Caco-2 (cell line): ENCODE data around the gene PPIA. TPM values are rescaled to one million over a fixed set of nuclear protein-coding genes. Genes with fewer than 3 reads are reported as not detected.
"Not testable (repeated sequence)": the region's sequence is repeated elsewhere in the genome, so short reads cannot be mapped to it uniquely, and the experiment has no call there.

Experiments used
- BruUV-seq: library from RNA; stranded (reverse); fragments of 400-500 nt; replicated peaks from 2 replicates; lab custom pipeline; 2021; lab: Mats Ljungman, UMichigan
- CTCF ChIA-PET: fragments of 300-600 bp; sonication (Branson Sonifier 250); formaldehyde crosslinking; loops from one replicate; lab custom pipeline; 2022; ENCODE audit warnings: antibody characterized with exemption; lab: Charles Lee
- POLR2A ChIA-PET: fragments of 300-600 bp; sonication (Branson Sonifier 250); formaldehyde crosslinking; loops from one replicate; lab custom pipeline; 2022; ENCODE audit warnings: antibody characterized with exemption; lab: Charles Lee
- DNase-seq, 2 experiments: peaks; one replicate each; pipeline versions ENCODE4 v3.0.0 to v3.0.0-alpha.2; 2020 to 2022
- H3K27me3 ChIP-seq: replicated peaks from 2 replicates; pipeline ENCODE4 v1.6.0; 2011; ENCODE audit warnings: low read length; ENCODE audit not compliant: control insufficient read depth, insufficient read depth
- H3K36me3 ChIP-seq: 2 replicates; pipeline ENCODE4 v1.5.1; 2011; ENCODE audit warnings: low read length; ENCODE audit not compliant: control insufficient read depth, insufficient read depth
- H3K4me1 ChIP-seq: fragments of 250-450 bp; sonication (Bioruptor Pico); 2 replicates; pipeline ENCODE4 v1.5.1; 2020; ENCODE audit warnings: mild to moderate bottlenecking
- H3K4me3 ChIP-seq: 2 replicates; pipeline ENCODE4 v1.5.1; 2011; ENCODE audit warnings: low read depth, mild to moderate bottlenecking, control low read depth, low read length
- H3K9me3 ChIP-seq: fragments of 250-450 bp; sonication (Bioruptor Pico); 2 replicates; pipeline ENCODE4 v1.5.1; 2020; ENCODE audit warnings: mild to moderate bottlenecking, moderate library complexity
- H3K27ac Mint-ChIP-seq: one replicate; pipeline ENCODE4 v1.8.0; 2022; ENCODE audit warnings: mixed read lengths; ENCODE audit not compliant: unreplicated experiment
- H3K27me3 Mint-ChIP-seq: one replicate; pipeline ENCODE4 v1.8.0; 2022; ENCODE audit warnings: mixed read lengths; ENCODE audit not compliant: insufficient read depth, unreplicated experiment
- H3K36me3 Mint-ChIP-seq: one replicate; pipeline ENCODE4 v1.8.0; 2022; ENCODE audit warnings: mild to moderate bottlenecking, mixed read lengths; ENCODE audit not compliant: insufficient read depth, unreplicated experiment
- H3K4me1 Mint-ChIP-seq: one replicate; pipeline ENCODE4 v1.8.0; 2022; ENCODE audit warnings: low read depth, mixed read lengths; ENCODE audit not compliant: unreplicated experiment
- H3K4me3 Mint-ChIP-seq: one replicate; pipeline ENCODE4 v1.8.0; 2022; ENCODE audit warnings: mild to moderate bottlenecking, moderate library complexity, mixed read lengths; ENCODE audit not compliant: unreplicated experiment
- H3K9me3 Mint-ChIP-seq: one replicate; pipeline ENCODE4 v1.8.0; 2022; ENCODE audit warnings: mixed read lengths; ENCODE audit not compliant: unreplicated experiment
- intact Hi-C: fragments of 100-400 bp; cut with micrococcal nuclease; formaldehyde crosslinking; loops from one replicate; pipeline ENCODE4 v1.10.0; 2022; ENCODE audit not compliant: unreplicated experiment
- total RNA-seq: library from RNA; stranded (reverse); gene quantifications from 2 replicates; pipeline ENCODE4 v1.2.3, GENCODE V29; 2022
- TF ChIP-seq, protein P1 (sequence below), 2 experiments: fragments of 200-600 bp in 1 of 2; IDR thresholded peaks; 1 replicate in 1 of 2; 2 replicates in 1 of 2; pipeline versions ENCODE4 v1.5.1 to v1.8.0; 2011 to 2022; ENCODE audit warnings: antibody characterized with exemption in 1 of 2, control low read depth in 1 of 2, inconsistent platforms in 1 of 2, low read depth in 1 of 2, low read length in 1 of 2, mild to moderate bottlenecking in 1 of 2, moderate library complexity in 1 of 2; ENCODE audit not compliant: insufficient read depth in 1 of 2, severe bottlenecking in 1 of 2, unreplicated experiment in 1 of 2

The PPIA gene
- total RNA-seq, 1 experiment from 2014 or later, result 2,104 TPM

DNA sequence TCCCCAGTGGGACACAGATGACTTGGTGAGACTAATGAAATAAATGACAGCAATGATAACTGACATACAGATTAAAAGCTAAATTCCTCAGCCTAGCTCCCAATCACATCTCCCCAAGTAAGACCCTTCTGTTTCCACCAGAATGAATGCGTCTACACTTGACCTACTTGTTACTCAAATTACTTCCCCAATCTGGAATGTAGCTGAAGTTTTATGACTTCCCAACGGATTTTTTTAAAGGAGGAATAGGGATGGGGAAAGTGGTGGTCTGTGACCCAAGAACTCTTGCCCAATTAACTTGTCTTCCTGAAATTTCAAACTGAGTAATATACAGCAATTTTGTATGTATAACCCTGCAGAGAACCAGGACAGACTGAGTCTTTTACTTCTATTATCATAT lies 42.3 kb downstream of the PPIA start:
- peaks cover 67% of the 10 kb centered on the region for H3K36me3 Mint-ChIP-seq
- no peak overlapping the region for H3K27ac Mint-ChIP-seq
- intact Hi-C loops, result no loop called here
- Histone ChIP-seq H3K4me1 (no peaks in the 10 kb centered on the region), H3K4me3 (no peak overlapping the region), H3K36me3 (no peaks in the 10 kb centered on the region; the same call in 1 of the 2 replicates), H3K27me3 (no peaks in the 10 kb centered on the region), H3K9me3 (no peaks in the 10 kb centered on the region)
- no peak overlapping the region for H3K4me3 Mint-ChIP-seq
- POLR2A ChIA-PET, result no interaction called here
- no peaks in the 10 kb centered on the region for H3K27me3 Mint-ChIP-seq
- TF ChIP-seq, protein P1, sequence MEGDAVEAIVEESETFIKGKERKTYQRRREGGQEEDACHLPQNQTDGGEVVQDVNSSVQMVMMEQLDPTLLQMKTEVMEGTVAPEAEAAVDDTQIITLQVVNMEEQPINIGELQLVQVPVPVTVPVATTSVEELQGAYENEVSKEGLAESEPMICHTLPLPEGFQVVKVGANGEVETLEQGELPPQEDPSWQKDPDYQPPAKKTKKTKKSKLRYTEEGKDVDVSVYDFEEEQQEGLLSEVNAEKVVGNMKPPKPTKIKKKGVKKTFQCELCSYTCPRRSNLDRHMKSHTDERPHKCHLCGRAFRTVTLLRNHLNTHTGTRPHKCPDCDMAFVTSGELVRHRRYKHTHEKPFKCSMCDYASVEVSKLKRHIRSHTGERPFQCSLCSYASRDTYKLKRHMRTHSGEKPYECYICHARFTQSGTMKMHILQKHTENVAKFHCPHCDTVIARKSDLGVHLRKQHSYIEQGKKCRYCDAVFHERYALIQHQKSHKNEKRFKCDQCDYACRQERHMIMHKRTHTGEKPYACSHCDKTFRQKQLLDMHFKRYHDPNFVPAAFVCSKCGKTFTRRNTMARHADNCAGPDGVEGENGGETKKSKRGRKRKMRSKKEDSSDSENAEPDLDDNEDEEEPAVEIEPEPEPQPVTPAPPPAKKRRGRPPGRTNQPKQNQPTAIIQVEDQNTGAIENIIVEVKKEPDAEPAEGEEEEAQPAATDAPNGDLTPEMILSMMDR (IDR thresholded peaks at IDR 0.05; ENCODE audit: insufficient read depth in 1 of 2, low read depth in 1 of 2, low read length in 1 of 2, severe bottlenecking in 1 of 2, unreplicated experiment in 1 of 2), result no peak
- no TSS peak for BruUV-seq
- peaks cover 7% of the 10 kb centered on the region for H3K4me1 Mint-ChIP-seq
- no peak for DNase-seq
- CTCF ChIA-PET, result no interaction called here
- H3K9me3 Mint-ChIP-seq, result no peaks in the 10 kb centered on the region

DNA sequence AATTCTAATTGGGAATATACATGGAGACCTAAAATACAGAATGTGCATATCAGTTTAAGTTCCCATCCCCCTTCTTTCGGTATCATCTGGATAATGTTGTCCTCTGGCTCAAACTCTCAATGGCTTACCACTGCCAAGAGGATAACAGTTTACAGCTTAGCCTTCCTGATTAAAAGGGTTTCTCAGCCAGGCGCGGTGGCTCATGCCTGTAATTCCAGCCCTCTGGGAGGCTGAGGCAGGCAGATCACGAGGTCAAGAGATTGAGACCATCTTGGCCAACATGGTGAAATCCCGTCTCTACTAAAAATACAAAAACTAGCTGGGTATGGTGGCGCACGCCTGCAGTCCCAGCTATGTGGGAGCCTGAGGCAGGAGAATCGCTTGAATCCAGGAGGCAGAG lies 46.2 kb downstream of the PPIA start:
- H3K9me3 Mint-ChIP-seq, H3K4me3 Mint-ChIP-seq, H3K4me3 ChIP-seq, POLR2A ChIA-PET, H3K36me3 ChIP-seq, BruUV-seq, H3K27me3 Mint-ChIP-seq, H3K4me1 ChIP-seq, H3K27ac Mint-ChIP-seq, H3K27me3 ChIP-seq, CTCF ChIA-PET, DNase-seq, H3K9me3 ChIP-seq, intact Hi-C loops: not testable (repeated sequence)
- peaks cover 17% of the 10 kb centered on the region for H3K4me1 Mint-ChIP-seq
- peaks cover 42% of the 10 kb centered on the region for H3K36me3 Mint-ChIP-seq

DNA sequence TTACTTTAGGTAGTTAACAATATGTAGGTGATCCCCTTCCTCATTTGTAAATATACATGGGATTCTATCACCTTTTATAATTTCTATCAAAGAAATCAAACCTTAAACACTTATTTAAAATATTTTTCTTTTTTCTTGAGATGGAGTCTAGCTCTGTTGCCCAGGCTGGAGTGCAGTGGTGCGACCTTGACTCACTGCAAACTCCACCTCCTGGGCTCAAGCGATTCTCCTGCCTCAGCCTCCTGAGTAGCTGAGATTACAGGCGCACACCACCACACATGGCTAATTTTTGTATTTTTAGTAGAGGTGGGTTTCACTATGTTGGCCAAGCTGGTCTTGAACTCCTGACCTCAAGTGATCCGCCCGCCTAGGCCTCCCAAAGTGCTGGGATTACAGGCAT lies 47.0 kb downstream of the PPIA start:
- H3K4me3 Mint-ChIP-seq, intact Hi-C loops, H3K27me3 Mint-ChIP-seq, H3K9me3 ChIP-seq, H3K4me1 ChIP-seq, POLR2A ChIA-PET, H3K36me3 ChIP-seq, H3K4me3 ChIP-seq, H3K27me3 ChIP-seq, DNase-seq, BruUV-seq, H3K27ac Mint-ChIP-seq, CTCF ChIA-PET, H3K9me3 Mint-ChIP-seq: not testable (repeated sequence)
- Mint-ChIP-seq H3K36me3 (peaks cover 45% of the 10 kb centered on the region), H3K4me1 (peaks cover 17% of the 10 kb centered on the region)

DNA sequence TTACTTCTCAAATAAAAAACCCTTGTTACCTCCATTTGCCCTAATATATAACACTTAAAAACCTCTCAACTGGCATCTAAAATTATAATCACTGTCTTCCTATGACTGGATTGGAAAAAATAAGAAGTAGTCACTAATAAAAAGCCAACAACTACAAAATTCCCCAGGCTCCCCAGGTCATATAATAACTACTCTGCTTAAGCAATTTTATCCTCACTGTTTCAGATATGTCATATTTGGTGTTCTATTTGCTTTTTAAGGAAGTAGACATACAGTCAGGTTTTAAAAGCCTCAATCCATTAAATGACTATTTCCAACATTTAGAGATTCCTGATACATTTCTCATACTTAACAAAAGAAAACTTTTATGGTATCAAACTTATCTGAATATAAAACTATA lies 49.0 kb downstream of the PPIA start:
- Mint-ChIP-seq H3K4me1 (peaks cover 17% of the 10 kb centered on the region), H3K4me3 (peak overlapping the region; percentile 95), H3K36me3 (peaks cover 36% of the 10 kb centered on the region), H3K27ac (peak overlapping the region; percentile 99), H3K9me3 (no peaks in the 10 kb centered on the region), H3K27me3 (no peaks in the 10 kb centered on the region)
- CTCF ChIA-PET, result no interaction called here
- no peaks in the 10 kb centered on the region for H3K9me3 ChIP-seq
- POLR2A ChIA-PET, result no interaction called here
- H3K36me3 ChIP-seq, result no peaks in the 10 kb centered on the region
- TF ChIP-seq, protein P1 (IDR thresholded peaks at IDR 0.05; ENCODE audit: insufficient read depth in 1 of 2, low read depth in 1 of 2, low read length in 1 of 2, severe bottlenecking in 1 of 2, unreplicated experiment in 1 of 2), result no peak
- DNase-seq, result no peak
- BruUV-seq, result no TSS peak
- intact Hi-C loops, result loop anchor here (5.0 kb wide), 1 partner anchor 78 kb away; no protein-coding TSS in a partner anchor
- no peaks in the 10 kb centered on the region for H3K27me3 ChIP-seq
- no peak overlapping the region for H3K4me3 ChIP-seq
- H3K4me1 ChIP-seq, result no peaks in the 10 kb centered on the region

DNA sequence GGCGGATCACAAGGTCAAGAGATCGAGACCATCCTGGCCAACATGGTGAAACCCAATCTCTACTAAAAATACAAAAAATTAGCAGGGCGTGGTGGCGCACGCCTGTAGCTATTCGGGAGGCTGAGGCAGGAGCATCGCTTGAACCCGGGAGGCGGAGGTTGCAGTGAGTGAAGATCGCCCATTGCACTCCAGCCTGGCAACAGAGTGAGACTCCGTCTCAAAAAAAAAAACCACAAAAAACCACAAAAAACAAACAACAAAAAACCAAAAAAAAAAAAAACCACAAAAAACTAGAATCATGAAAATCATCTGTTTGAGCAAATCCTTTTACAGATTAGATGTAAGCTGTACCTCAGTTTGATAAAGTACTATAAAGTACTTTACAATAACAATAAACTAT lies 49.9 kb downstream of the PPIA start:
- H3K9me3 ChIP-seq, CTCF ChIA-PET, H3K36me3 ChIP-seq, H3K27me3 ChIP-seq, H3K9me3 Mint-ChIP-seq, H3K27me3 Mint-ChIP-seq, H3K4me1 ChIP-seq, DNase-seq, BruUV-seq: not testable (repeated sequence)
- H3K4me1 Mint-ChIP-seq, result peaks cover 17% of the 10 kb centered on the region
- H3K36me3 Mint-ChIP-seq, result peaks cover 26% of the 10 kb centered on the region
- intact Hi-C loops, result loop anchor here (2.0 to 5.0 kb wide), 2 partner anchors 79 to 98 kb away; partner anchors contain the start of gene ZMIZ2
- POLR2A ChIA-PET, result interaction anchor here (0.6 kb wide), 1 partner anchor 33 kb away, joined by 3 read pairs; no protein-coding TSS in a partner anchor
- peak overlapping the region; percentile 95 for H3K4me3 Mint-ChIP-seq
- peak overlapping the region; percentile 99 for H3K27ac Mint-ChIP-seq
- peak overlapping the region; percentile 61 for H3K4me3 ChIP-seq
